DOHH2 (cell line): ENCODE measurements around the gene MICAL1.
A peak's percentile ranks its signal among the peaks of the same experiment; 100 is the strongest.

Experiments used
- EZH2phosphoT487 ChIP-seq: fragments of 200-600 bp; sonication (generic); IDR thresholded peaks from 2 replicates; pipeline ENCODE4 v1.6.1; 2017; ENCODE audit warnings: borderline replicate concordance, mild to moderate bottlenecking, antibody characterized with exemption, low read length, moderate library complexity, mixed read lengths
- TF ChIP-seq, protein P1 (sequence below): fragments of 200-600 bp; sonication (generic); IDR thresholded peaks from one replicate; pipeline ENCODE4 v1.5.1; 2014; ENCODE audit warnings: antibody characterized with exemption, mild to moderate bottlenecking, low read depth, low read length; ENCODE audit not compliant: poor library complexity, severe bottlenecking

DNA sequence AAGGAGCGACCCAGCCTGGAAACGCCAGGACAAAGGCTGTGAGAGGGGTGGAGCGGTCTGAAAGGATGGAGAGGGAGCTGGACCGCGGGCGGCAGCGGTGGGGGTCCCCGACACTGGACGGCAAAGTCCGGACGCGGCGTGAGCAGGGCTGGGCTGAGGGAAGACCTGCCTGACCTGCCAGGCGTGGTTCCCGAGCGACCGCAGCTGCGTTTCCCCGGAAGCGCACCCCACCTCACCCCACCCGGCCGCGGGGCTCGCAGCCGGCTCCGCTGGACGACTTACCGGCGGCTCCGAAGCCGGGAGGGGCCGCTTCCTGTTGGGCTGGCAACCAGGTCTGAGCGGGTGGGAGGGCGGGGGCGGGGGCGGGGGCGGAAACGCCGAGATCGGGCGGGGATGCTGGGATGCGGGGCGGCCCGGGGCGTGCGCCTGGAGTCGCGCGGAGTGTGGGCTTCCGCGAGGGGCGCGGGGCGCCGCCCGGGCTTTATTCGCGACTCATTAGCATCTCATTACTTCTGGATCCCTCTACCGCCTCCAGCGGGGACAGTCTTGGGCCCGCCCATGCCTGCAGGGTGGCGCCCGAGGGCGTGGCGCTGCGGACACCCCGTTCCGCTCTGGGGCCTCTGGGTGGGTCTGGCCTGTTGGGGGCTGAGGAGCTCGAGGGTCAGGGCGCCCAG, at the start of gene MICAL1:
- TF ChIP-seq, protein P1, sequence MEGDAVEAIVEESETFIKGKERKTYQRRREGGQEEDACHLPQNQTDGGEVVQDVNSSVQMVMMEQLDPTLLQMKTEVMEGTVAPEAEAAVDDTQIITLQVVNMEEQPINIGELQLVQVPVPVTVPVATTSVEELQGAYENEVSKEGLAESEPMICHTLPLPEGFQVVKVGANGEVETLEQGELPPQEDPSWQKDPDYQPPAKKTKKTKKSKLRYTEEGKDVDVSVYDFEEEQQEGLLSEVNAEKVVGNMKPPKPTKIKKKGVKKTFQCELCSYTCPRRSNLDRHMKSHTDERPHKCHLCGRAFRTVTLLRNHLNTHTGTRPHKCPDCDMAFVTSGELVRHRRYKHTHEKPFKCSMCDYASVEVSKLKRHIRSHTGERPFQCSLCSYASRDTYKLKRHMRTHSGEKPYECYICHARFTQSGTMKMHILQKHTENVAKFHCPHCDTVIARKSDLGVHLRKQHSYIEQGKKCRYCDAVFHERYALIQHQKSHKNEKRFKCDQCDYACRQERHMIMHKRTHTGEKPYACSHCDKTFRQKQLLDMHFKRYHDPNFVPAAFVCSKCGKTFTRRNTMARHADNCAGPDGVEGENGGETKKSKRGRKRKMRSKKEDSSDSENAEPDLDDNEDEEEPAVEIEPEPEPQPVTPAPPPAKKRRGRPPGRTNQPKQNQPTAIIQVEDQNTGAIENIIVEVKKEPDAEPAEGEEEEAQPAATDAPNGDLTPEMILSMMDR = peak; percentile 32
- no peak for TF ChIP-seq EZH2phosphoT487
